ENCODE measurements around the gene COL11A1. TPM values are rescaled to one million over a fixed set of nuclear protein-coding genes. Genes with fewer than 3 reads are reported as not detected.

COL11A1 gene
- total RNA-seq, 4 donors from 2014 or later, result 0.26 to 0.53 TPM; not detected in 2

GRCh38 chr1:102901996-102902395 is 206.3 kb downstream of the COL11A1 start:
- H3K27me3 ChIP-seq, result no peaks in the 10 kb centered on the region
- H3K27ac ChIP-seq, result no peak overlapping the region
- no peak for TF ChIP-seq CTCF (IDR thresholded peaks at IDR 0.05 in 4 of 5, conservative IDR thresholded peaks at IDR 0.05 in 1 of 5)
- ATAC-seq, result no peak
- H3K36me3 ChIP-seq, result no peaks in the 10 kb centered on the region
- no peaks in the 10 kb centered on the region for H3K9me3 ChIP-seq
- no peaks in the 10 kb centered on the region for H3K4me1 ChIP-seq
- DNase-seq, result no peak
- in situ Hi-C loops (cut with MboI; ENCODE audit: low sequenced_read_pairs in 4 of 4) (no loop called here), intact Hi-C loops (cut with DNase I; ENCODE audit: low total_unique reads) (no loop called here)
- no peak overlapping the region for H3K4me3 ChIP-seq

- DNase-seq (no peak), ATAC-seq (no peak)
- Histone ChIP-seq H3K4me1 (no peaks in the 10 kb centered on the region), H3K9me3 (no peaks in the 10 kb centered on the region), H3K36me3 (no peaks in the 10 kb centered on the region), H3K27me3 (no peaks in the 10 kb centered on the region), H3K27ac (no peak overlapping the region), H3K4me3 (no peak overlapping the region)
- in situ Hi-C loops (cut with MboI; ENCODE audit: low sequenced_read_pairs in 4 of 4), result no loop called here
- TF ChIP-seq POLR2A (IDR thresholded peaks at IDR 0.05), result no peak
- TF ChIP-seq CTCF (IDR thresholded peaks at IDR 0.05 in 4 of 5, conservative IDR thresholded peaks at IDR 0.05 in 1 of 5), result no peak
- intact Hi-C loops (cut with DNase I; ENCODE audit: low total_unique reads), result no loop called here
Measured at GRCh38 chr1:102899935-102900334, 208.4 kb downstream of the COL11A1 start.

GRCh38 chr1:102897557-102897956 is 210.8 kb downstream of the COL11A1 start:
- ATAC-seq, result no peak
- H3K4me3 ChIP-seq, result no peak overlapping the region
- H3K36me3 ChIP-seq, result no peaks in the 10 kb centered on the region
- H3K27me3 ChIP-seq, result no peaks in the 10 kb centered on the region
- no peak for DNase-seq
- intact Hi-C loops (cut with DNase I; ENCODE audit: low total_unique reads), result no loop called here
- H3K4me1 ChIP-seq, result no peaks in the 10 kb centered on the region
- no peak for TF ChIP-seq POLR2A (IDR thresholded peaks at IDR 0.05)
- TF ChIP-seq CTCF (IDR thresholded peaks at IDR 0.05 in 4 of 5, conservative IDR thresholded peaks at IDR 0.05 in 1 of 5), result no peak
- H3K9me3 ChIP-seq, result no peaks in the 10 kb centered on the region
- in situ Hi-C loops (cut with MboI; ENCODE audit: low sequenced_read_pairs in 4 of 4), result no loop called here
- no peak overlapping the region for H3K27ac ChIP-seq

GRCh38 chr1:102896771-102897170 is 211.6 kb downstream of the COL11A1 start:
- Histone ChIP-seq H3K27ac (no peak overlapping the region), H3K9me3 (no peaks in the 10 kb centered on the region), H3K4me1 (no peaks in the 10 kb centered on the region), H3K27me3 (no peaks in the 10 kb centered on the region), H3K4me3 (no peak overlapping the region), H3K36me3 (no peaks in the 10 kb centered on the region)
- no peak for ATAC-seq
- in situ Hi-C loops (cut with MboI; ENCODE audit: low sequenced_read_pairs in 4 of 4) (no loop called here), intact Hi-C loops (cut with DNase I; ENCODE audit: low total_unique reads) (no loop called here)
- DNase-seq, result no peak
- TF ChIP-seq POLR2A (IDR thresholded peaks at IDR 0.05), result no peak
- TF ChIP-seq CTCF (IDR thresholded peaks at IDR 0.05 in 4 of 5, conservative IDR thresholded peaks at IDR 0.05 in 1 of 5), result no peak

- in situ Hi-C loops (cut with MboI; ENCODE audit: low sequenced_read_pairs in 4 of 4) (no loop called here), intact Hi-C loops (cut with DNase I; ENCODE audit: low total_unique reads) (no loop called here)
- H3K27ac ChIP-seq, result no peak overlapping the region
- H3K9me3 ChIP-seq, result no peaks in the 10 kb centered on the region
- TF ChIP-seq POLR2A (IDR thresholded peaks at IDR 0.05) (no peak), CTCF (IDR thresholded peaks at IDR 0.05 in 4 of 5, conservative IDR thresholded peaks at IDR 0.05 in 1 of 5) (no peak)
- H3K36me3 ChIP-seq, result no peaks in the 10 kb centered on the region
- H3K4me3 ChIP-seq, result no peak overlapping the region
- ATAC-seq (no peak), DNase-seq (no peak)
- no peaks in the 10 kb centered on the region for H3K4me1 ChIP-seq
- no peaks in the 10 kb centered on the region for H3K27me3 ChIP-seq
Measured at GRCh38 chr1:102896286-102896685, 212.0 kb downstream of the COL11A1 start.

All from gastrocnemius medialis (tissue), 4 donors.